ENCODE data around the gene EYA2. TPM values are rescaled to one million over a fixed set of nuclear protein-coding genes. Genes with fewer than 3 reads are reported as not detected.

The EYA2 gene
- total RNA-seq = not detected in 2 replicates

GRCh38 chr20:46894579-46894958 lies at the start of gene EYA2:
Gene EYA2 (plus strand): TSS chr20:46894843. CDS start chr20:46990011, 95,168 bp downstream.

Small RNA genes lying within 50 kb of the gene (small RNA-seq; reads per million reads assigned to genes)
- 0.16 reads per million for gene MIR3616

Other genes with a start within 250 kb of the EYA2 start
- under 0.01 and 0.65 TPM in 2 replicates for gene SLC13A3, start 243.4 kb upstream of the EYA2 start, total RNA-seq
- gene TP53RK, start 205.4 kb upstream of the EYA2 start, total RNA-seq = 16.3 and 18.8 TPM in 2 replicates
- 7.5 and 8.8 TPM in 2 replicates for gene SLC2A10, start 185.2 kb upstream of the EYA2 start, total RNA-seq